VCaP (cell line): ENCODE data around the gene SLC22A4.

Experiments used
- H3K27ac ChIP-seq: fragments of 450-650 bp; 2 replicates; pipeline ENCODE4 v1.5.1; 2017
- CTCF ChIP-seq: fragments of 450-650 bp; conservative IDR thresholded peaks from 2 replicates; pipeline ENCODE4 v1.5.1; 2017; ENCODE audit warnings: mild to moderate bottlenecking, moderate library complexity

Gene SLC22A4

GRCh38 chr5:132260051-132260450, 34.1 kb upstream of the SLC22A4 start:
- H3K27ac ChIP-seq, result no peak overlapping the region
- TF ChIP-seq CTCF, result no peak

GRCh38 chr5:132260714-132261551, 33.3 kb upstream of the SLC22A4 start:
- TF ChIP-seq CTCF, result no peak
- H3K27ac ChIP-seq, result no peak overlapping the region

GRCh38 chr5:132261881-132262845, 32.0 kb upstream of the SLC22A4 start:
- TF ChIP-seq CTCF, result no peak
- H3K27ac ChIP-seq, result no peak overlapping the region

GRCh38 chr5:132262882-132263547, 31.2 kb upstream of the SLC22A4 start:
- TF ChIP-seq CTCF, result no peak
- no peak overlapping the region for H3K27ac ChIP-seq

- TF ChIP-seq CTCF, result no peak
- H3K27ac ChIP-seq, result no peak overlapping the region
Observed at GRCh38 chr5:132263548-132264261, 30.5 kb upstream of the SLC22A4 start.

GRCh38 chr5:132264546-132265335, 29.5 kb upstream of the SLC22A4 start:
- peak overlapping the region; percentile 53 for H3K27ac ChIP-seq
- no peak for TF ChIP-seq CTCF
